Hepatocyte (in vitro differentiated cells): ENCODE measurements around the gene CD248.

ENCODE experiments used
- CTCF ChIP-seq: fragments of 200-600 bp; sonication (generic); IDR thresholded peaks from 2 replicates; pipeline ENCODE4 v1.5.1; 2016; ENCODE audit warnings: antibody characterized with exemption, mild to moderate bottlenecking; ENCODE audit not compliant: poor library complexity
- EZH2phosphoT487 ChIP-seq: fragments of 200-600 bp; sonication (generic); IDR thresholded peaks from one replicate; pipeline ENCODE4 v1.6.1; 2018; ENCODE audit warnings: antibody characterized with exemption, mild to moderate bottlenecking, low read depth, moderate library complexity; ENCODE audit not compliant: unreplicated experiment, severe bottlenecking

- TF ChIP-seq CTCF (no peak), EZH2phosphoT487 (no peak)
Observed at GRCh38 chr11:66299186-66299585, 17.7 kb downstream of the CD248 start.
